HL-60 (cell line): ENCODE results near the gene TPM3.
A peak's percentile ranks its signal among the peaks of the same experiment; 100 is the strongest.
"Not testable (repeated sequence)": the region's sequence is repeated elsewhere in the genome, so short reads cannot be mapped to it uniquely, and the experiment has no call there.

Experiments used
- DNase-seq, 2 experiments: peaks; one replicate each; pipeline ENCODE4 v3.0.0-alpha.2; 2010 to 2020; ENCODE audit warnings: low read depth in 1 of 2, low spot score in 1 of 2
- H3K27ac ChIP-seq: fragments of 250-450 bp; sonication (Bioruptor Pico); replicated peaks from 2 replicates; pipeline ENCODE4 v1.5.1; 2020; ENCODE audit warnings: mild to moderate bottlenecking, moderate library complexity
- H3K27me3 ChIP-seq: fragments of 250-450 bp; sonication (Bioruptor Pico); 2 replicates; pipeline ENCODE4 v1.5.1; 2021; ENCODE audit warnings: mild to moderate bottlenecking, moderate library complexity; ENCODE audit not compliant: insufficient read depth, poor library complexity, severe bottlenecking
- H3K4me3 ChIP-seq: replicated peaks from 2 replicates; pipeline ENCODE4 v1.5.1; 2011; ENCODE audit warnings: mild to moderate bottlenecking, control low read depth, low read length; ENCODE audit not compliant: insufficient read depth
- CTCF ChIP-seq: IDR thresholded peaks from one replicate; pipeline ENCODE4 v1.5.1; 2011; ENCODE audit warnings: low read length, control low read depth, inconsistent platforms; ENCODE audit not compliant: insufficient read depth
- GABPA ChIP-seq: IDR thresholded peaks from 2 replicates; pipeline ENCODE4 v1.6.1; 2012; ENCODE audit warnings: low read depth
- POLR2AphosphoS5 ChIP-seq: IDR thresholded peaks from 2 replicates; pipeline ENCODE4 v1.6.1; 2012; ENCODE audit warnings: low read depth
- REST ChIP-seq: IDR thresholded peaks from 2 replicates; pipeline ENCODE4 v1.6.1; 2012; ENCODE audit warnings: low read depth; ENCODE audit not compliant: insufficient replicate concordance
- SPI1 ChIP-seq: IDR thresholded peaks from 2 replicates; pipeline ENCODE4 v1.6.1; 2012; ENCODE audit warnings: low read depth, mild to moderate bottlenecking, borderline replicate concordance

TPM3 gene

GRCh38 chr1:154206196-154206595 is 14.3 kb upstream of the TPM3 start, which contains the start of gene CFAP141:
TSS of gene CFAP141 (minus strand) at chr1:154206333. CDS start at chr1:154206307, 26 bp downstream.
- Histone ChIP-seq H3K27ac (peak within 1 kb of the TSS; percentile 23; the same call in 1 of the 2 replicates), H3K4me3 (no peak within 1 kb of the TSS), H3K27me3 (no peaks in the 10 kb centered on the region)
- TF ChIP-seq POLR2AphosphoS5 (no peak; the same call in none of the 2 replicates), CTCF (no peak), REST (no peak), GABPA (no peak), SPI1 (no peak)
- DNase-seq: no peak

- H3K27ac ChIP-seq: peak overlapping the region; percentile 14; the same call in 1 of the 2 replicates
- H3K4me3 ChIP-seq, H3K27me3 ChIP-seq, DNase-seq: not testable (repeated sequence)
Observed at GRCh38 chr1:154205778-154206177, 13.9 kb upstream of the TPM3 start.

- TF ChIP-seq POLR2AphosphoS5: no peak
- TF ChIP-seq GABPA: no peak
- no peak for TF ChIP-seq REST
- no peak for TF ChIP-seq CTCF
- TF ChIP-seq SPI1: no peak
- Histone ChIP-seq H3K4me3 (no peak overlapping the region), H3K27ac (no peak overlapping the region), H3K27me3 (no peaks in the 10 kb centered on the region)
- DNase-seq: no peak
Observed at GRCh38 chr1:154199563-154199879, 7.6 kb upstream of the TPM3 start.

- TF ChIP-seq GABPA (no peak), CTCF (peak; percentile 32)
- H3K27ac ChIP-seq: no peak overlapping the region
- H3K27me3 ChIP-seq: no peaks in the 10 kb centered on the region
- DNase-seq: peak in 1 of 2 experiments; percentile 58
- H3K4me3 ChIP-seq: no peak overlapping the region
Observed at GRCh38 chr1:154198756-154199562, 7.1 kb upstream of the TPM3 start.
